ENCODE results near the gene SPEF2. TPM values are rescaled to one million over a fixed set of nuclear protein-coding genes. Genes with fewer than 3 reads are reported as not detected.

Gene SPEF2
- total RNA-seq, 3 donors from 2014 or later = 3.7 to 6.9 (median 4.2) TPM

DNA sequence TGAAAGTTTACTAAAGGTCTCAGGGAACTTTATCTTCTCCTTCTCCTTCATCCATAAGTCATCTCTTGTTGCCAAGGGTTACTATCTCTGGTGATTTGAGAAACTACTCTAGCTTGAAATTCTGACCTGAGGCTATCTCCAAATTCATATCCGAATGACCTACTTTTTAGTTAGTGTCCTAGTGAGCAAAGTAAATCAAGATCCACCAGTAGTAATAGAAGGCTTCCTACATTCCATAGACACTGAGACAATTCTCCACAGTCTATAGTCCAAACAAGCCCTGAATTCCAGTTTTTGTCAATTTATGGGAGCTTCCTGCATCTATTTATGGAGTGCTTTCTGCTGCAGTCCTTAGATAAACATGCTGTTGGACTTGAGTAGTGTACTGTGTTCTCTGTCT is 244.1 kb downstream of the SPEF2 start:
- intact Hi-C loops (cut with DNase I, micrococcal nuclease) = no loop called here
- H3K4me3 ChIP-seq = no peak overlapping the region
- no peaks in the 10 kb centered on the region for H3K36me3 ChIP-seq (ENCODE audit: low read depth)
- TF ChIP-seq CTCF (IDR thresholded peaks at IDR 0.05) = no peak
- no peaks in the 10 kb centered on the region for H3K9me3 ChIP-seq
- H3K4me1 ChIP-seq (ENCODE audit: low read depth) = no peaks in the 10 kb centered on the region
- ATAC-seq = no peak
- no peak for DNase-seq

DNA sequence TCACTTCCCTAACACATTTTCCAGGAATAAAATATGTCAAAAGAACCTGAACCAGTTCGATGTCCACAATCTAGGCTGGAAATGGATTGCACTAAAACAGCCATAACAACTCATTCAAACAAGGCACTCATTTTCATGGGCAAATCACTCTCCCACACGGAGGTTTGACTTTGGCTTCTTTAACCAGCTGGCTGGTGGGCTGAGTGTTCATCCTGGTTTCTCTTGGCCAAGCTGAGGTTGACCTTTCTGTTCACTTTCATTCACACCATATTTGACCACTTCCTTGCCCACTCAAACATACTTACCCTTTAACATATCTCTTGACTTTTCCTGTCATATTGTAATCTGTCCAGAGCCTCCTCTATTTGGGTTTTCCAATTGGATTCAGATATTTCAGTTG is 244.5 kb downstream of the SPEF2 start:
- Histone ChIP-seq H3K9me3 (no peaks in the 10 kb centered on the region), H3K4me1 (ENCODE audit: low read depth) (no peaks in the 10 kb centered on the region), H3K4me3 (no peak overlapping the region), H3K36me3 (ENCODE audit: low read depth) (no peaks in the 10 kb centered on the region)
- intact Hi-C loops (cut with DNase I, micrococcal nuclease) = no loop called here
- no peak for TF ChIP-seq CTCF (IDR thresholded peaks at IDR 0.05)
- ATAC-seq (no peak), DNase-seq (no peak)

DNA sequence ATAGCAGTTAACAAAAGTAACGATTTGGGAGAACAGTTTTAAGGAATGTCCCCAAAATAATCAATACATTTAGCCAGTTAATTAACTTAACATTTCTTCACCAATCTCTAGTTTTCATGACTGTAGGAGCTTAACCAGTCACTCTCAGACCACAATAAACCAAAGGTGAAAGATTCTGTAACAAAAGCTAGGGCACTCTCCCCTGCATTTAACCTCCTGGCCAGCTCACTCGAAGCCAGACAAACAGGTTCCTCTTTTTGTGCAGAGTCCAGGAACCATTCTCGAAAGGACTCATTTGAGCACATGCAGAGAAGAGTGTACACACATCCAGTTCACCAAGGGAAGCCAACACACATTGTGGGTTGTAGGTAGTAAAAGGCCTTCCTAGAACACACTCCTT is 245.5 kb downstream of the SPEF2 start:
- intact Hi-C loops (cut with DNase I, micrococcal nuclease) = no loop called here
- DNase-seq (no peak), ATAC-seq (no peak)
- H3K4me1 ChIP-seq (ENCODE audit: low read depth) = no peaks in the 10 kb centered on the region
- no peak overlapping the region for H3K4me3 ChIP-seq
- H3K9me3 ChIP-seq = no peaks in the 10 kb centered on the region
- no peak for TF ChIP-seq CTCF (IDR thresholded peaks at IDR 0.05)
- H3K36me3 ChIP-seq (ENCODE audit: low read depth) = no peaks in the 10 kb centered on the region

Other genes with a start within 250 kb of the SPEF2 start
- 10 to 100 TPM in 2 of 3 donors, 1 to 10 TPM in 1; 6.6 to 16.9 (median 10.4) TPM for gene IL7R, start 239.0 kb downstream of the SPEF2 start, total RNA-seq